Lung microvascular endothelial cell (primary cell): Measurements from ENCODE around the gene KRT75. TPM values are rescaled to one million over a fixed set of nuclear protein-coding genes. Genes with fewer than 3 reads are reported as not detected.
A peak's percentile ranks its signal among the peaks of the same experiment; 100 is the strongest.

Experiments used
- DNase-seq, 2 donors: peaks; one replicate each; pipeline versions ENCODE4 v3.0.0 to v3.0.0-alpha.2; 2010; ENCODE audit warnings: low read depth in 2 of 2
- total RNA-seq: library from RNA; depleted of rRNA; stranded (reverse); fragments of >200 nt; gene quantifications from 2 replicates; pipeline ENCODE4 v1.2.1, GENCODE V29; 2014

The KRT75 gene
- total RNA-seq, 1 donor from 2014 or later, result not detected

- DNase-seq, result no peak
Measured at GRCh38 chr12:52439845-52440244, 5.7 kb upstream of the KRT75 start.

- DNase-seq, result no peak
Measured at GRCh38 chr12:52439420-52439819, 5.2 kb upstream of the KRT75 start.

- no peak for DNase-seq
Measured at GRCh38 chr12:52438305-52439301, 4.4 kb upstream of the KRT75 start.

- DNase-seq, result no peak
Measured at GRCh38 chr12:52437508-52437907, 3.3 kb upstream of the KRT75 start.

- no peak for DNase-seq
Measured at GRCh38 chr12:52436828-52437474, 2.8 kb upstream of the KRT75 start.

- peak in 1 of 2 donors; percentile 27 for DNase-seq
Measured at GRCh38 chr12:52436000-52436827, 2.0 kb upstream of the KRT75 start.

- DNase-seq, result no peak
Measured at GRCh38 chr12:52435659-52435999, 1.5 kb upstream of the KRT75 start.

- DNase-seq, result no peak
Measured at GRCh38 chr12:52434760-52435530, 774 bp upstream of the KRT75 start.

GRCh38 chr12:52433501-52434080 is 580 bp downstream of the KRT75 start:
- DNase-seq, result no peak

GRCh38 chr12:52432559-52433207 is 1.5 kb downstream of the KRT75 start:
- no peak for DNase-seq

GRCh38 chr12:52428121-52428520 is 6.0 kb downstream of the KRT75 start:
- no peak for DNase-seq

GRCh38 chr12:52427083-52427482 is 7.1 kb downstream of the KRT75 start:
- no peak for DNase-seq

GRCh38 chr12:52426034-52426433 is 8.1 kb downstream of the KRT75 start:
- DNase-seq, result no peak

- no peak for DNase-seq
Measured at GRCh38 chr12:52425466-52425865, 8.7 kb downstream of the KRT75 start.

- no peak for DNase-seq
Measured at GRCh38 chr12:52423661-52424500, 10.3 kb downstream of the KRT75 start.

GRCh38 chr12:52423035-52423434 is 11.1 kb downstream of the KRT75 start:
- no peak for DNase-seq

- no peak for DNase-seq
Measured at GRCh38 chr12:52419656-52420055, 14.5 kb downstream of the KRT75 start.

- no peak for DNase-seq
Measured at GRCh38 chr12:52418576-52419110, 15.5 kb downstream of the KRT75 start.

- no peak for DNase-seq
Measured at GRCh38 chr12:52417740-52418139, 16.4 kb downstream of the KRT75 start.
